OCI-LY7 (cell line): Measurements from ENCODE around the gene SLC16A9. TPM values are rescaled to one million over a fixed set of nuclear protein-coding genes. Genes with fewer than 3 reads are reported as not detected.

Experiments used
- BruUV-seq: library from RNA; stranded (reverse); fragments of 400-500 nt; replicated peaks from 2 replicates; lab custom pipeline; 2021; lab: Mats Ljungman, UMichigan
- CTCF ChIA-PET: fragments of 300-600 bp; sonication (Branson Sonifier 250); formaldehyde crosslinking; loops from one replicate; lab custom pipeline; 2022; ENCODE audit warnings: antibody characterized with exemption; ENCODE audit not compliant: unreplicated experiment; lab: Charles Lee
- POLR2A ChIA-PET: fragments of 300-600 bp; sonication (Branson Sonifier 250); formaldehyde crosslinking; loops from one replicate; lab custom pipeline; 2022; ENCODE audit warnings: antibody characterized with exemption; lab: Charles Lee
- DNase-seq: peaks from one replicate; pipeline ENCODE4 v3.0.0-alpha.2; 2015; ENCODE audit warnings: low spot score
- H2AFZ ChIP-seq: fragments of 200-600 bp; sonication (generic), shearing (Covaris generic); 2 replicates; pipeline ENCODE4 v1.6.1; 2014; ENCODE audit warnings: mild to moderate bottlenecking, antibody characterized with exemption, low read length, moderate library complexity
- H3K27ac ChIP-seq: fragments of 200-600 bp; sonication (generic); 2 replicates; pipeline ENCODE4 v1.5.1; 2014; ENCODE audit warnings: mixed run types, low read depth, mild to moderate bottlenecking, moderate library complexity, low read length, inconsistent platforms; ENCODE audit not compliant: poor library complexity, severe bottlenecking
- H3K36me3 ChIP-seq: fragments of 200-600 bp; sonication (generic); 2 replicates; pipeline ENCODE4 v1.6.1; 2014; ENCODE audit warnings: mild to moderate bottlenecking, antibody characterized with exemption, low read length, moderate library complexity, mixed read lengths; ENCODE audit not compliant: insufficient read depth
- H3K4me1 ChIP-seq: fragments of 200-600 bp; sonication (generic); 2 replicates; pipeline ENCODE4 v1.5.1; 2014; ENCODE audit warnings: mild to moderate bottlenecking, low read length; ENCODE audit not compliant: insufficient read depth, poor library complexity, severe bottlenecking
- H3K4me2 ChIP-seq: fragments of 200-600 bp; sonication (generic); 2 replicates; pipeline ENCODE4 v1.6.1; 2014; ENCODE audit warnings: mild to moderate bottlenecking, low read length
- H3K4me3 ChIP-seq: fragments of 200-600 bp; sonication (generic); 2 replicates; pipeline ENCODE4 v1.5.1; 2014; ENCODE audit warnings: mild to moderate bottlenecking, low read depth, low read length; ENCODE audit not compliant: poor library complexity, severe bottlenecking
- H3K79me2 ChIP-seq: fragments of 200-600 bp; sonication (generic); 2 replicates; pipeline ENCODE4 v1.6.1; 2016; ENCODE audit warnings: low read depth, mild to moderate bottlenecking, low read length, moderate library complexity, mixed read lengths; ENCODE audit not compliant: insufficient read depth
- H3K9me2 ChIP-seq: fragments of 200-600 bp; sonication (generic); 2 replicates; pipeline ENCODE4 v1.6.1; 2016; ENCODE audit warnings: mild to moderate bottlenecking, low read length, mixed read lengths; ENCODE audit not compliant: insufficient read depth
- H3K9me3 ChIP-seq: fragments of 200-600 bp; sonication (generic); 2 replicates; pipeline ENCODE4 v1.6.1; 2014; ENCODE audit warnings: mild to moderate bottlenecking, mixed run types, low read length, mixed read lengths
- H4K20me1 ChIP-seq: fragments of 200-600 bp; sonication (generic); 2 replicates; pipeline ENCODE4 v1.6.1; 2014; ENCODE audit warnings: mild to moderate bottlenecking, antibody characterized with exemption, low read length, moderate library complexity, mixed read lengths; ENCODE audit not compliant: insufficient read depth
- EZH2phosphoT487 ChIP-seq: fragments of 200-600 bp; sonication (generic); IDR thresholded peaks from 2 replicates; pipeline ENCODE4 v1.6.1; 2018; ENCODE audit warnings: low read depth, borderline replicate concordance, mild to moderate bottlenecking, mixed run types, antibody characterized with exemption, low read length, moderate library complexity, mixed read lengths
- intact Hi-C: fragments of 100-400 bp; cut with micrococcal nuclease; formaldehyde crosslinking; loops from one replicate; pipeline ENCODE4 v1.10.0; 2022; ENCODE audit not compliant: unreplicated experiment
- total RNA-seq, 2 experiments: library from RNA; depleted of rRNA in 1 of 2; stranded (reverse); fragments of >200 nt in 1 of 2; shearing (Covaris generic) in 1 of 2; gene quantifications; 2 replicates each; pipeline ENCODE4 v1.2.3, GENCODE V29; 2014 to 2022
- TF ChIP-seq, protein P1 (sequence below): fragments of 200-600 bp; sonication (generic); conservative IDR thresholded peaks from 2 replicates; pipeline ENCODE4 v1.5.1; 2014; ENCODE audit warnings: mild to moderate bottlenecking, antibody characterized with exemption, low read length, moderate library complexity, mixed read lengths

SLC16A9 gene
- total RNA-seq, 2 experiments from 2014 or later, result not detected

DNA sequence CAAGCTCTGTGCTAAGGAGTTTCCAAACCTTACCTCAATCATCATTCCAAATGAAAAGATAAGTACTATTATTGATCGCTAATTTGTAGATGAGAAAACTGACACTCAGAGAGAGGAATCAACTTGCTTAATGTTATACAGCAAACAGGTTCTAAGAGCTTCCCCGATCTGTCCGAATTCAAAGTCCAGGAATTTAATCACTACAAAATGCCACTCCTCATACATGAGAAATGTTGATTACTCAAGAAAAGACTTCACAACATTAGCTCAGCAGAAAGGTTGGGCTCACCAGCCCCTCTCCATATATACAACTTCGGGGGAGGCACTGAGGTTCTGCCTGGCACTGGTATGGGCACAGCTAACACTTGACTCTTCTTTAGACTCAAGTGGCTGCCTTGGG lies 80.7 kb downstream of the SLC16A9 start:
- H3K79me2 ChIP-seq, result no peaks in the 10 kb centered on the region
- no peaks in the 10 kb centered on the region for H3K4me1 ChIP-seq
- no TSS peak for BruUV-seq
- no peak overlapping the region for H2AFZ ChIP-seq
- no peak overlapping the region for H3K27ac ChIP-seq
- H4K20me1 ChIP-seq, result no peaks in the 10 kb centered on the region
- H3K36me3 ChIP-seq, result no peaks in the 10 kb centered on the region
- no peak overlapping the region for H3K4me3 ChIP-seq
- ChIA-PET CTCF (interaction anchor here (0.6 to 0.8 kb wide), 2 partner anchors 20 to 813 kb away, joined by 3 read pairs; no protein-coding TSS in a partner anchor), POLR2A (interaction anchor here (1.5 kb wide), 1 partner anchor 42 kb away, joined by 3 read pairs; no protein-coding TSS in a partner anchor)
- no peak for DNase-seq
- H3K9me3 ChIP-seq, result no peaks in the 10 kb centered on the region
- no peaks in the 10 kb centered on the region for H3K9me2 ChIP-seq
- TF ChIP-seq, protein P1, sequence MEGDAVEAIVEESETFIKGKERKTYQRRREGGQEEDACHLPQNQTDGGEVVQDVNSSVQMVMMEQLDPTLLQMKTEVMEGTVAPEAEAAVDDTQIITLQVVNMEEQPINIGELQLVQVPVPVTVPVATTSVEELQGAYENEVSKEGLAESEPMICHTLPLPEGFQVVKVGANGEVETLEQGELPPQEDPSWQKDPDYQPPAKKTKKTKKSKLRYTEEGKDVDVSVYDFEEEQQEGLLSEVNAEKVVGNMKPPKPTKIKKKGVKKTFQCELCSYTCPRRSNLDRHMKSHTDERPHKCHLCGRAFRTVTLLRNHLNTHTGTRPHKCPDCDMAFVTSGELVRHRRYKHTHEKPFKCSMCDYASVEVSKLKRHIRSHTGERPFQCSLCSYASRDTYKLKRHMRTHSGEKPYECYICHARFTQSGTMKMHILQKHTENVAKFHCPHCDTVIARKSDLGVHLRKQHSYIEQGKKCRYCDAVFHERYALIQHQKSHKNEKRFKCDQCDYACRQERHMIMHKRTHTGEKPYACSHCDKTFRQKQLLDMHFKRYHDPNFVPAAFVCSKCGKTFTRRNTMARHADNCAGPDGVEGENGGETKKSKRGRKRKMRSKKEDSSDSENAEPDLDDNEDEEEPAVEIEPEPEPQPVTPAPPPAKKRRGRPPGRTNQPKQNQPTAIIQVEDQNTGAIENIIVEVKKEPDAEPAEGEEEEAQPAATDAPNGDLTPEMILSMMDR, result no peak
- TF ChIP-seq EZH2phosphoT487, result no peak
- intact Hi-C loops, result loop anchor here (5.0 to 10.0 kb wide), 3 partner anchors 677 to 1018 kb away; no protein-coding TSS in a partner anchor
- no peak overlapping the region for H3K4me2 ChIP-seq

- intact Hi-C loops, result loop anchor here (5.0 to 10.0 kb wide), 3 partner anchors 676 to 1019 kb away; no protein-coding TSS in a partner anchor
- Histone ChIP-seq H3K4me3 (no peak overlapping the region), H4K20me1 (no peaks in the 10 kb centered on the region), H3K79me2 (no peaks in the 10 kb centered on the region), H2AFZ (no peak overlapping the region), H3K36me3 (no peaks in the 10 kb centered on the region), H3K9me3 (no peaks in the 10 kb centered on the region), H3K4me1 (no peaks in the 10 kb centered on the region), H3K4me2 (no peak overlapping the region), H3K27ac (no peak overlapping the region), H3K9me2 (no peaks in the 10 kb centered on the region)
- no TSS peak for BruUV-seq
- CTCF ChIA-PET, result interaction anchor here (0.6 to 0.8 kb wide), 2 partner anchors 21 to 814 kb away, joined by 3 read pairs; no protein-coding TSS in a partner anchor
- POLR2A ChIA-PET, result interaction anchor here (0.7 to 1.5 kb wide), 2 partner anchors 42 to 52 kb away, joined by 3 read pairs; no protein-coding TSS in a partner anchor
- no peak for DNase-seq
- TF ChIP-seq, protein P1, result no peak
- TF ChIP-seq EZH2phosphoT487, result no peak
These were observed 81.2 kb downstream of the SLC16A9 start for GRCh38 chr10:59628456-59628855.

DNA sequence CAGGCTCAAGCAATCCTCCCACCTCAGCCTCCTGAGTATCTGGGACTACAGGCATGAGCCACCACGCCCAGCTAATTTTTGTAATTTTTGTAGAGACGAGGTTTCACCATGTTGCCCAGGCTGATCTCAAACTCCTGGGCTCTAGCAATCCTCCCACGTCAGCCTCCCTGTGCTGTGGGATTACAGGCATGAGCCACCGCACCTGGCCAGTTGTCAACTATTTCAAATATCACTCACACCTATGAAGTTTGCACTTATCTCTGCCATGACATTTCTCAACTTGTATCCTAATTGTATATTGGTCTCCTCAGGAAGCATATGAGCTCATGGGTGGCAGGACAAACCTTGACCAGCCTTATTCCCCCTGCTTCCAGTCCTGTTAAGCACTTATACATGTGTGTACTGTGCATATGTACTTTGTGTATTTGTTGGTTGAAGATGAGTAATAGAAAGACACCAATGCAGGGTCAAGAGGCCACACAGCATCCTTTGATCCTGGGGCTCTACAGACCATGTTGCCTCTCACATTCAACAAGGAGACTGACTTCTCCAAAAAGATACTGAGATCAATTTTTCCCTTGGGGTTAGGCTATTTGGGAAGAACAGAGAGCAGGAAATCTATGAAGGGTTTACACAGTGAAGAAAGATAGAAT lies 82.2 kb downstream of the SLC16A9 start:
- intact Hi-C loops, result loop anchor here (2.0 to 10.0 kb wide), 5 partner anchors 181 to 1020 kb away; no protein-coding TSS in a partner anchor
- Histone ChIP-seq H3K9me2 (no peaks in the 10 kb centered on the region), H4K20me1 (no peaks in the 10 kb centered on the region), H3K79me2 (no peaks in the 10 kb centered on the region), H2AFZ (no peak overlapping the region), H3K36me3 (no peaks in the 10 kb centered on the region), H3K9me3 (no peaks in the 10 kb centered on the region), H3K4me2 (no peak overlapping the region), H3K27ac (no peak overlapping the region), H3K4me1 (no peaks in the 10 kb centered on the region), H3K4me3 (no peak overlapping the region)
- no peak for TF ChIP-seq EZH2phosphoT487
- TF ChIP-seq, protein P1, result no peak
- no peak for DNase-seq
- ChIA-PET POLR2A (interaction anchor here (0.7 to 1.5 kb wide), 2 partner anchors 41 to 591 kb away, joined by 3 to 4 read pairs; no protein-coding TSS in a partner anchor), CTCF (no interaction called here)
- BruUV-seq, result no TSS peak
